Measurements from ENCODE around the gene PANK4.

Gene PANK4

DNA sequence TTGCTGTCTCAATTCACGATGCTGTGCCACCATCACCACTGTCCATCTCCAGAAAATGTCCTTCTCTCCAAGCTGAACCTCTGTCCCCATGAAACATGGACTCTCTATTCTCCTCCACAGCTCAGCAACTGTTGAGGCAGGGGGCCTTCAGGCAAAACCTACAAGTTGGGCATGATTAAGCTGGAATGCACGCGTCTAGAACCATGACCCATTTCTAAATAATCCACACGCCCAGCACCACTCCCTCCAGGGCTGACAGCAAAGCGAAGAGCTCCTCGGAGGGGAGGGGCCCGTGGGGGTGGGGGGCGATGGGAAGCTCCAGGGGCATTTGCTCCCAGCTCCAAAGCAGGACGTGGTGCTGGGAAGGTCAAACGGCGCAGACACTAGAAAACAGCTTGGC lies 7.0 kb upstream of the PANK4 start:
- in situ Hi-C loops (cut with MboI; ENCODE audit: low sequenced_read_pairs), result loop anchor here (25.0 kb wide), 1 partner anchor 346 kb away; the partner anchor contains the start of gene FAAP20

DNA sequence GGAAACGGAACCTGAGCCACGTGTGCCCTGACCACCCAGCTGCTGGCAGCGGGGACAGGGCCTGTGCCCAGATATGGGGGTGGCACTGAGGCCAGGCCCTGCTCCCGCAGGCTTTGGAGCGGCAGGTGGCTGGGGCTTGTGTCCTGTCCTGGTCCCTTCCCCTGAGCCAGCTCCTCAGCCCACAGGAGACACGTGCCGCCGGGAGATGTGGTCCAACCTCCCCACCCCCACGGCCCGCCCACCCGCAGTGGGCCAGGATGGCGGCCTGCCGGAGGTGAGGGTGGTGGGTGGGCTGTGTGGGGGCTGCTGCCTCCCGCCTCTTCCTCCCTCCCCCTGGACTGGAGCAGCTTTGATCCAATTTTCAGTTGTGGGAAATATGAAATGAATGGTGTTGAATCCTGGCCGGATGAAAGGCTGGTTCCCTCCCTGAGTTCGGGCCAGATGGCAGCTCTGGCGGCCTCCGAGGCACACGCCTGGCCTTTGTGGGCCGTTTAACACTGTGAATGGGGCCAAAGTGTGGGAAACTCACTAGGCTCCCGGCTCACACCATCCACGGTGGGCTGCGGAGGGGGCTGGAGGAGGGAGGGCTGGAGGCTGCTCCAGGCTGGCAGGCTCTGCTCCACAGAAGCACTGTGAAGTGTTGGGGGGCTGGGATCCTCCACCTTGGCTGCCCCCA lies 6.2 kb upstream of the PANK4 start:
- in situ Hi-C loops (cut with MboI; ENCODE audit: low sequenced_read_pairs), result loop anchor here (25.0 kb wide), 1 partner anchor 345 kb away; the partner anchor contains the start of gene FAAP20

DNA sequence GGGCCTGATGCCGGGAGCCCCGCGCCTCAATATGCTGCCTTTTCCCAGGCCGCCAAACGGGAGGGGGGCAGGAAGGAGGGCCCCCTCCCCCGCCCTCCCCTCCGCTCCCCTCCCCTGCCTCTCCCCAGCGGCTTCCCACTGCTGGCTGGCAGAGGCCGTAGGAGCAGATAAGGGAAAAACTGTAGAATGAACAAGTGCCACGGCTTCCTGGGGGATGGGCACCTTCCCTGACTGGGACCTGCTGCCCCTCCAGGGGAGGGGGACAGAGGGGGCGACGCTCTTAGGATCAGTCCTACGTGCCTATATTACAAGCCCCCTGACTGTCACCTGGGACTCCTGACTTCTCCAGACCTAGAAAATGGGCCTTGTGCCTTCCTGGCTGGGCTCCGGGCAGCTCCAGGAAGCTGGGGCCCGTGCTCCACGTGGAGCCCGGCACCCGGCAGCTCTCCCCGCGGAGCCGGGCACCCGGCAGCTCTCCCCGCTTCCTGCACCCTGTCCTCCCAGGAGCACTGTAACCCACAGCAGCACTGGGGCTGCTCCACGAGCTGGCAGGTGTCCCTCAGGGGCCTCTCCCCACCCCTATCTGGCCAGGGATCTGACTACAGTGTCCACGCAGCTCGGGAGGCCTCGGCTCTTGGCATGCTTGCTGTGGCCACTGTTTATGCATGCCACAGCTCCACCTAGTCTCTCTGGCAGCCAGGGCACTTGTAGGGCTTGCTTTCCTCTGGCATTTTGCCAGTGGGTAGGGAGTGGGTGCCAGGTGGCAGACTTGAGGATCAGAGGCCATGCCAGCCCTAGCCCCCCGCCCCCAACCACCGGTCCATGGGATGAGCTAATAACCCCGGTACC lies 4.3 kb upstream of the PANK4 start:
- in situ Hi-C loops (cut with MboI; ENCODE audit: low sequenced_read_pairs), result loop anchor here (25.0 kb wide), 1 partner anchor 343 kb away; the partner anchor contains the start of gene FAAP20

DNA sequence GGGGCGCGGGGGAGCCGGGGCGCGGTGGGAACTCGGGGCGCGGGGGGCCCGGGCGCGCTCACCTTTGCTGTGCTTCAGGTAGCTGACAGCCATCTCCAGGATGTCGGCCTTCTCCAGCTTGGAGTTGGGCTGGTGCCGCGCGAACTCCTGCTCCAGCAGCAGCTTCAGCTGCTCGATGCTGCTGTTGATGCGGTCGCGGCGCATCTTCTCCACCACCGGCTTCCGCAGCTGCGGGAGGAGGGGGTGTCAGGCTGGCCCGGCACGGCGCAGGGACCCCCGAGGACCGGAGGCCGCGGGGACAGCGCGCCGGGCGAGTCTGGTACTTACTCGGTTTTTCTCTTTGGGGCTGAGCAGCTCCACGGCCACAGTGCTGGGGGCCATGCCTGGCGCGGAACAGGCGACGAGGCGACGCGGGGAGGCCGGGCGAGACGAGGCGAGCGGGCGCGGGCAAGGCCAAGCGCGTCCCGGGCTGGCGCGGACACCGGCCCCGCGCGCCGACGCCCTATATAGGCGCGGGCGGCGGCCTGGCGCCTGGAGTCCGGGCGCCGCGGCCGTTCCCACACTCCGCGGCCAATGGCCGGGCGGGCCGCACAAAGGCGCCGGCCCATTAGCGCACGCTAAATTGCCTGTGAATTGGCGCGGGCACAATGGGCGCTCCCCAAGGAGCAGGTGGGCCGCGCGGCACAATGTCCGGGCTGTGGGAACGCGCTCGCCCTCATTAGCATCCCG lies 3.6 kb upstream of the PANK4 start, which contains the start of gene HES5:
HES5 (minus strand) TSS at position 480 of the 729 bp plus-strand sequence; CDS start at position 381, 99 bp downstream.
- in situ Hi-C loops (cut with MboI; ENCODE audit: low sequenced_read_pairs), result loop anchor here (25.0 kb wide), 1 partner anchor 343 kb away; the partner anchor contains the start of gene FAAP20

DNA sequence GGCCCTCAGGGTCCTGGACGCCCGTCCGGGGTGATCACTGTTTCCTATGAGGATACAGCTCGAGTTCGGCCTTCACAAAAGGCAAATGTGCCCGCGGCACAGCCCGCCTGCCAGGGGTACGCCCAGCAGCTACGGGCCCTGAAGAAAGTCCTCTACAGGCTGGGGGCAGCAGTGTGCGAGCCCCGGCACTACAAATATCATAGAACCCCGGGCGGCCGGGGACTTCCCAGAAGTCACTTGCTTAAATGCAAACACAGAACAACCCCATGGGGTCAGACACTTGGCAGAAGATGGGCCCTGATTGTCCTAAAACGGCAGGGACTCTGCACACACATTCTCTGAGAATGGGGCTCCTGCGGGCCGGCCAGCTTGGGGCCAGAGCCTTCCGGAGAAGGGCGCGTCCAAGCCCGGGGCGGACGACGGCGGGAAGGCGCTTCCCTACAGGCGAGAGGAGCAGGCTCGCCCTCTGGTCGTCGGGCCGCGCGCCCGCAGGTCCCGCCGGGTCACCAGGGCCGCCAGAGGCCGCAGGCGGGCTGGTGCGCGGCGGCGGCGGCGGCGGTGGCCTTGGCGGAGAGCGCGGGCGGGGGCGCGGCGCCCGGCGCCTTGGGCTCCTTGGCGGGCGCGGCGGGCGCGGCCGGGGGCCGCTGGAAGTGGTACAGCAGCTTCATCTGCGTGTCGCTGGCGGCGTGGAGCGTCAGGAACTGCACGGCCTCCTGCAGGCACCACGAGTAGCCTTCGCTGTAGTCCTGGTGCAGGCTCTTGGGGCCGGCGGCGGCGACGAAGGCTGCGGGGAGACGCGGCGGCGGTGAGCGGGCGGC lies 2.8 kb upstream of the PANK4 start:
- in situ Hi-C loops (cut with MboI; ENCODE audit: low sequenced_read_pairs), result loop anchor here (25.0 kb wide), 1 partner anchor 342 kb away; the partner anchor contains the start of gene FAAP20

DNA sequence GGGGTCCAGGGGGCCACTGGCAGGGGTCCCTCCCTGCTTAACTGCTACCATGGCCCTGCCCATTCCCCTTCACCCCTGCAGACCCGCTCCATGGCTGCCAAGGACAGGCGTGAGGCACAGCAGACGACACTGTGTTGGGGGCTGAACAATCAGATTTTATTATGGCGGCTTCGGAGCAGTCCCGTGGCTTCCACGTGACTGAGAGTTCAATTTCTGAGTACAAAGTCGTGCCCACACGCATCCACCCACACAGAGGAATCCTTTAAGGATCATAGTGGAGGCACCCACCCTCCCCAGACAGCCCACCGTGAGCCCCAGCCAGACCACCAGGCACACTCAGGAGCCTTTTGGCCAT lies 2.2 kb upstream of the PANK4 start:
- in situ Hi-C loops (cut with MboI; ENCODE audit: low sequenced_read_pairs), result loop anchor here (25.0 kb wide), 1 partner anchor 341 kb away; the partner anchor contains the start of gene FAAP20

DNA sequence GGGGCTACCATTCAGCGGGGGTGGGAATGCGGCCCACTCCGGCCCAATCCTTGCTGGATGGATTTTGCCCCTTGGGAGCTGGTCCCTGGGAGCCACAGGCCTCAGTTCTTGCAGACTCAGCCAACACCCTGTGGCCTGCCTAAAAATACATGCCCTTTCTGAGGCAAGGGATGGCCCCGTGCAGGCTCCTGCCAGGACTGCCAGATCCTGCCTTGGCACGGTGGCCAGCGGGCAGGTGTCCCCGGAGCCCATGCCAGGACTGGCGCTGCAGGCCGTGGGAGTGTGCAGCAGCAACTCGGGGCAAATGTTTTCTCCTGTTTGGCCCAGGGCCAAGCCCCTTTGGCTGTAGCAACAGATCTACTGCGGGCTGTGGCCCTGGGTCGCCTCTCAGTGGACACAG lies 1.6 kb upstream of the PANK4 start:
- in situ Hi-C loops (cut with MboI; ENCODE audit: low sequenced_read_pairs), result loop anchor here (25.0 kb wide), 1 partner anchor 341 kb away; the partner anchor contains the start of gene FAAP20

DNA sequence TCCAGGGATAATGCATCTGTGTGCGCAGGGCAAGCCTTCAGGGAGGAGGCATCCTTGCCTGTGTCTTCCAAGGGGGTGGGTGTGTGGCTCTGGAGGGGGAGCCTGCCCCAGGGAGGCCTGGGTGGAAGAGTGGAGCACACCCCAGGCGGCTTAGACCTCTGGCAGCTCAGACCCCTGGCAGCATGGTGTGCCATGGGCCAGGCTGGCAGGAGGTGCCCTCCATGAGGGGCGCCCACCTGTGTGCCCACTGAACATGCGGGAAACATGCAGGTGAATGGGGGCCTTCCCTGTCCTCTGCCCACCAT lies 1.1 kb upstream of the PANK4 start:
- in situ Hi-C loops (cut with MboI; ENCODE audit: low sequenced_read_pairs), result loop anchor here (25.0 kb wide), 1 partner anchor 340 kb away; the partner anchor contains the start of gene FAAP20

DNA sequence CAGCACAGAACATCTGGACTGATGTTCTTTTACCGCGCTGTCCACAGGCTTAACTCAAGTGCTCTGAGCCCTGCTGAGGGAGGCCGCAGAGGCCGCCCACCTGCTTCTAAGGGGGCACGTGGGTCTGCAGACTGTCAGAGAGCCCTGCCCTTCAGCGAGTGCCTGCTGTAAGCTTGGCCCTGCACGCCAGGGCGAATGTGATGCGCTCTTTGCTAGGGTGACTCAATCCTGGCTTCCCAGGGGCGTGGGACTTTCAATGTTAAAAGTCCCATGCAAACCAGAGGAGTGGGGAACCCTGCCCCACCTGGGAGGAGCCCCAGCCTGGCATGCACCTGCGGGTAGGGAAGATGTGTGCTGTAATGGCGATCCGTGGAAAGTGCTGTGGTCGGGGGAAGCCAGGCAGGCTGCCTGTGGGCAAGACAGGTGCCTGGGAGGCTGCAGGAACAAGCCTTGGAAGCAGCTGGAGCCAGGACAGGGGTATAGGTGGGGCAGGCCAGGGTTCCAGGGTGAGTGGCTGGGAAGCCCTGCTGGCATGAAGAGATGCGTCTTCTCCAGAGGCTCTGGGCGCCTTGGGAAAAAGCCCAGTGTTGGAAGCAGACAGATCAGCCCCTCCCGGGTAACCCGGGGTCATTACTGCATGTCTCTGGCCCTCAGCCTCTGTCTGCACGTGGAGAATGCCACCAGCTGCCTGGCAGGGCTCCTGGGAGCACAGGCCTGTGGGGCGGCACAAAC lies 594 bp upstream of the PANK4 start:
- in situ Hi-C loops (cut with MboI; ENCODE audit: low sequenced_read_pairs), result loop anchor here (25.0 kb wide), 1 partner anchor 340 kb away; the partner anchor contains the start of gene FAAP20

DNA sequence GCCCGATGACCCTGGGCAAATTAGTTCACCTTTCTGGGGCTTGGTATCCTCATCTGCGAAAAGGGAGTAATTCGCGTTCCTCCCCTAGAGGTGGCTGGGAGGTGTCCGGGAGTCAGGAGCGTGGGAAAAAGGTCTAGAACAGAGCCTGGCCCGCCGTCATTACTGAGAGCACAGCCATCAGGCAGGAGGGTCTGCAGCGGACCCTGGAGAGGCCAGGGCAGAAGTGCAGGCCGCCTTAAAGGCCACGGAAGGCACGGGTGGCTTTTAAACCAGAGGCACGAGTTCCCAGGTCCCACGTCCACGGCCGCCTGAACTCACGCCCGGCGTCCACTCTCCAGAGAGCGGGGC lies 850 bp downstream of the PANK4 start:
- in situ Hi-C loops (cut with MboI; ENCODE audit: low sequenced_read_pairs), result loop anchor here (25.0 kb wide), 1 partner anchor 338 kb away; the partner anchor contains the start of gene FAAP20

DNA sequence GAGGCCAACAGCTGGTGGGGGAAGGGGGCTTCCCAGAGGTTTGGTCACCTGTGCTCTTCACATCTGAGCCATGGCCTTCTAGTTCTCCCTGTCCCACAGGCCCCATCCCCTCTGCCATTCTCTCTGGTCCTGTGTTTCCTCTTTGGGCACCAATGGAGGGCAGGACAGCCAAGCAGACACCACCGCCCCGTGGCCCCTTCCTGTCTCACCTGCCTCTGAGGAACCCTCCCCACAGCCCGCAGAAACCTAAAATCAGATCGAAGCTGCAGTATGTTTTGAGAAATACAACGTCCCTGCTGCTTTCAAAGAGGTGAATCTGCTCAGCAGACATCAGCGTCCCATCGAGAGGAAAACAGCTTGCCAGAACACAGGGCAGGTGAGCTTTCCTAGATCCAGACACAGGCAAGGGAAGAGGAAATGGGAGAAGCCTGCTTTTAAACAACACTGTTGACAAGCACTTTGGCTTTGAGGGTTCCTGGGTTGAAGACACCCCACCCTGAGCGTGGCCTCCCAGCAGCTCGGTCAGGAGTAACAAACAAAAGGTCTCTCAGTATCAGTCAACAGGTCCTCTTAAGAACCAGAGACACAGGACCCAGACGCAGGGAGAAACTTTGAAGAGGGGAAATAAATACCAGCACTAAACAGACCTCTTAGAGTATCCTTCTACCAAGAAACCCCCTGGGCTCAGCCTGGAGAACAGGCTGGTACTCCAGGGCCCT lies 2.3 kb downstream of the PANK4 start:
- in situ Hi-C loops (cut with MboI; ENCODE audit: low sequenced_read_pairs), result no loop called here

DNA sequence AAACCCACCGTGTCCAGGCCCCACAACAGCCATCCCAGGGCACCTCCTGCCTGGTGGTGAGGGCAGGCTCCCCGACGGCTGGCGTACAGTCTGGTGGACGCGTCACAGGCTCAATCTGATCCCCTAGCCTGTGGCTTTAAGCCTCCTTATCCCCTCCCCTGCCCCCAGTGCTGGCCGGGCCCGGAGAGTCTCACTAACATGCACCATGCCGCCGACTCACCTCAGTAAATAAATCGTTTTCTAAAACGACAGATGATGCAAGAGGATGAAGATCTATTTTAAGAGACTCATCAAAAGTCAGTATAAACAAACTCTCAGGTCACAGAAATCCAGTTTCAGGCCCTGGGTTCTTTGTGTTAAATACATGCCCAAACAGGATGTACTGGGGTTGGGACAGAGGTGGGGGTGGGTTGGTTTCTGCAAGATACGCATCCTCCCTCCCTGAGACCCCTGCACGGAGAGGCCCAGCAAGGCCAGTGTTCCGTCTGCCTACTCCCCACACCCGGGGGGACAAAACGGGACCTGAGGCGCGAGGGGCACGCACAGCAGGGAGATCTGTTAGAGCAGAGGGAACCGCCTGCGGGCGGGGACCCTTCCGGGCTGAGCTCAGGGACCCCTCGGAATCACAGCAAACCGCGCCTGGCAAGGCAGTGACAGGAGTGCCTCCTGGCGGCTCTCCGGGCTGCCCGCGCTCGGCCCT lies 3.1 kb downstream of the PANK4 start:
- in situ Hi-C loops (cut with MboI; ENCODE audit: low sequenced_read_pairs), result no loop called here

DNA sequence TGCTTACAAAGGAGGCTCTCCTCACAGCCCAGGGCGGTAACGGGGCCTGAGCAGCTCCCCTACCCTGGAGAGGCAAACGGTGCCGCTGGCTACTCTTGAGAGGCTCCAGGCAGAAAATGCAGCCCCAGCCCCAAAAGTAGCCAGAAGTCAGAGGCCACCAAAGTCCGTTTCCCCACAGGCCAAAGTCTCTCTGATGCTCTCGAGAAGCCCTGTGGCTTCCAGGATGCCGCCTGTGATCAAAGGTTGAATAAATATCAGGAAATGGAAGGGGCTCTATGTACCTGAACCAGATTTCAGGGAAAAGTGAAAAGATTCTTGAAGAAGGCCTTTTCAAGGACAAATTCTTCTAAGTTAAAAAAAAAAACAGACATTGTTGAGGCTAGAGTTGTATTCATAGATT lies 4.2 kb downstream of the PANK4 start:
- in situ Hi-C loops (cut with MboI; ENCODE audit: low sequenced_read_pairs), result no loop called here

DNA sequence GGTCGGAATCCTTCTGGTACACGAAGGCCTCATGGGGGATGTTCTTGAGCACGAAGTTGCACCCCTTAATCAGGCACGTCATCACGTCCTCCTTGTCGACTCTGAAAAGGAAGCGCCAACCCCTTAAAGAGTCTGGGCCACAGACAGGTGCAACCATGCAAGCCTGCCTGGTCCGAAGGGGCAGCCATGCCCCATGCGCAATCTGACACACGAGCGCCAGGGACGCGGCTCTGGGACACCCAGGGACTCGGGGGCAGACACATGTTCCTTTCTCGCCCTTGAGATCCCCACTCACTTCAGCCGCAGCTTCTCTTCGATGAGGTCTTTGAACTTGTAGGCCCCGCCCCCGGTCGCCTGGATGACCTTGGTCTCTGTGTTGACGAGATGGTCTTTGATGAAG lies 5.6 kb downstream of the PANK4 start:
- in situ Hi-C loops (cut with MboI; ENCODE audit: low sequenced_read_pairs), result no loop called here

DNA sequence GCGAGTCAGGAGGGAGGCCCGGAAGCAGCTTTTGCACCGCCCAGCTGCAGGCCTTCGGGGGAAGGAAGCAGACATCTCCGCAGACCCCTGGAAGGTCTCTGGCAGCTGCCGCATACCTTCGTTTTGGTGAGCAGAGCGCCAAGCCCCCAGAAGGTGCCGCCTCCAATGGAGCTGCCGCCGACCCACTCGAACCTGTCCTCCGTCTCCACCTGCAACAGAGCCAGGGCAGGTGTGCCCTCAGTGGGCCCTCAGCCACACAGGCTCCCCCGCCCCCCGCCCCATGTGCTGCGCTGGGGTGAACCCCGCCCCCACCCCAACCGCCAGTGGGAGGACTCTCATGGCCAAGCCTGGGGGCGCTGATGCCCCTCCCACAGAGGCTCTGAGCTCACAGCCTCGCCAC lies 6.2 kb downstream of the PANK4 start:
- in situ Hi-C loops (cut with MboI; ENCODE audit: low sequenced_read_pairs), result no loop called here

DNA sequence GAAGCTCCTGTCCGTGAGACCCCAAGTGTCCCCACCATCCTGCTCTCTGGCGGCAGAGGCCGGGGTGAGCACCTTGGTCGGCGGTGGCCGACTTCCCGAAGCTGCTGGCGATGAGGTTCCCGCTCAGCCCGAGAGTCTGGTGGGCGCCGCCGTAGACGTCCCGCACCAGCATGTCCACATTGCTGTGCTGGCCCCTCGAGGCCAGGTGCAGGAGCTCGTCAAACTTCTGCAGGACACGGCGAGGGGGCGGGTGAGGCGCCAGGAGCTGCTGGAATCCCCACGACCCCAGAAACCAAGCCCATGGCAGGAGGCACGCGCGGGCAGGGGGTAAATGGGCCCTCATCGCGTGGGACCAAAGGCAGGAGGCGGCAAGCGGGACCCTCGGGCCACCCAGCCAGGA lies 6.7 kb downstream of the PANK4 start:
- in situ Hi-C loops (cut with MboI; ENCODE audit: low sequenced_read_pairs), result no loop called here

DNA sequence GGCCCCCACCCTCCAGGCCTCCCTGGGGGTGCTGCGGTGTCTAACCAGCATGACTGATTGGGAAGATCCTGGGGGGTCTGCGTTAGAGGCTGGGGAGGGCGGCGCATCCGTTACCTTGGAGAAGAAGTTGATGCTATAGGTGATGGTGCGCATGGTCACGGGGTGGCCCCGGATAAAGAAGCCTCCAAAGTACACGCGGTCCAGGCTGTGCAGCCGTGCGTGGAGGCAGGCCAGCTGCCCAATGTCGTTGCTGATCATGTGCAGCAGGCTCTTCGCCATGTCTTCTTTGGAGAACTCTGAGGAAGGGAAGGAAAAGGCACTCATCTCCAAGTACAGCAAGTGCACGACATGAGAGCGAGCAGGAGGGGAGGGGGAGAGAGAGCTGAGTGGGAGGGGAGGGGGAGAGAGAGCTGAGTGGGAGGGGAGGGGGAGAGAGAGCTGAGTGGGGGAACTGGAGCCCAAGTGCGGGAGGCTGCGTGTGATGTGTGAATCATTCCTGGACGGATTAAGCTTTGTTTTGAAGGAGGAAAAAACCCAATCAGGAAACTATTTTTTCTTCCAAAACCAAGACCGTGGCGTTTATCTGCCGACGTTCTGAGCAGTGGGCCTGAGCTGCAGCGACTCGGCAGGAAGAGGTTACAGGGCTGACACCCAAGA lies 7.2 kb downstream of the PANK4 start:
- in situ Hi-C loops (cut with MboI; ENCODE audit: low sequenced_read_pairs), result no loop called here

DNA sequence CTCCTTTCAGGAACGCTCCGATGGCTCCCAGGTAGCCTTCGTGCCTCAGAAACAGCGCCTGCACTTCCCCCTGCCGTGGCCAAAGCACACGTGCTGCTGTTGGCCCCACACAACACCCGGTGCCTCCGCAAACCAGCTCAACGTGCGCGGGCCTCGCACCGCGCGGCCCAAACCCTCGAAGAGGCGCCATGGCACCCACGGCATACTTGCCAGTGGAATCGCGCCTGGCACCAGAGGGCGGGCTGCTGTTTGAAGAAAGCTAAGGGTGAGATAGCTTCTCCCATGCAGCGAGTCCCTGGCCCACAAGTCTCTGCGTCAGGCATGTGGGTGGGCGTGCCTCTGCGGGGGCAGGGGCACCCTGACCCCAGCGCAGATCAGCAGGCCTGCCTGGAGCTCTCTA lies 7.9 kb downstream of the PANK4 start:
- in situ Hi-C loops (cut with MboI; ENCODE audit: low sequenced_read_pairs), result no loop called here
